T-helper 17 cell (primary cell): ENCODE data around the gene SCN4B. TPM values are rescaled to one million over a fixed set of nuclear protein-coding genes. Genes with fewer than 3 reads are reported as not detected.
"Not testable (repeated sequence)": the region's sequence is repeated elsewhere in the genome, so short reads cannot be mapped to it uniquely, and the experiment has no call there.

Source experiments
- ATAC-seq: fragments of 150-1000 bp; cut with Tn5 transposase; 2 replicates; pipeline ENCODE4 v1.10.0; 2021; ENCODE audit warnings: mild to moderate bottlenecking, moderate library complexity
- DNase-seq, 3 donors: peaks; one replicate each; pipeline versions ENCODE4 v3.0.0 to v3.0.0-alpha.2; 2020 to 2021
- H3K9me3 ChIP-seq: one replicate; pipeline ENCODE4 v1.7.0; 2013; ENCODE audit warnings: low read length, mild to moderate bottlenecking; ENCODE audit not compliant: control insufficient read depth, poor library complexity, severe bottlenecking
- H3K27ac Mint-ChIP-seq: one replicate; pipeline ENCODE4 v1.8.0; 2022; ENCODE audit warnings: mild to moderate bottlenecking, moderate library complexity, mixed read lengths
- H3K27me3 Mint-ChIP-seq: one replicate; pipeline ENCODE4 v1.8.0; 2022; ENCODE audit warnings: mixed read lengths
- H3K36me3 Mint-ChIP-seq: one replicate; pipeline ENCODE4 v1.8.0; 2022; ENCODE audit warnings: low read depth, mixed read lengths
- H3K4me1 Mint-ChIP-seq: one replicate; pipeline ENCODE4 v1.8.0; 2022; ENCODE audit warnings: mild to moderate bottlenecking, mixed read lengths
- H3K4me3 Mint-ChIP-seq: one replicate; pipeline ENCODE4 v1.8.0; 2022; ENCODE audit warnings: mild to moderate bottlenecking, moderate library complexity, mixed read lengths
- total RNA-seq, 4 donors: library from RNA in 2 of 4; stranded (reverse) in 2 of 4; gene quantifications; one replicate each; pipeline ENCODE4 v1.2.3 and lab custom pipeline; 2022 to 2026

SCN4B gene, protein sequence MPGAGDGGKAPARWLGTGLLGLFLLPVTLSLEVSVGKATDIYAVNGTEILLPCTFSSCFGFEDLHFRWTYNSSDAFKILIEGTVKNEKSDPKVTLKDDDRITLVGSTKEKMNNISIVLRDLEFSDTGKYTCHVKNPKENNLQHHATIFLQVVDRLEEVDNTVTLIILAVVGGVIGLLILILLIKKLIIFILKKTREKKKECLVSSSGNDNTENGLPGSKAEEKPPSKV
- total RNA-seq (not detected), total RNA-seq (lab: John Stamatoyannopoulos, UW) (0 to 0.08 reads per million in 2 donors)

DNA sequence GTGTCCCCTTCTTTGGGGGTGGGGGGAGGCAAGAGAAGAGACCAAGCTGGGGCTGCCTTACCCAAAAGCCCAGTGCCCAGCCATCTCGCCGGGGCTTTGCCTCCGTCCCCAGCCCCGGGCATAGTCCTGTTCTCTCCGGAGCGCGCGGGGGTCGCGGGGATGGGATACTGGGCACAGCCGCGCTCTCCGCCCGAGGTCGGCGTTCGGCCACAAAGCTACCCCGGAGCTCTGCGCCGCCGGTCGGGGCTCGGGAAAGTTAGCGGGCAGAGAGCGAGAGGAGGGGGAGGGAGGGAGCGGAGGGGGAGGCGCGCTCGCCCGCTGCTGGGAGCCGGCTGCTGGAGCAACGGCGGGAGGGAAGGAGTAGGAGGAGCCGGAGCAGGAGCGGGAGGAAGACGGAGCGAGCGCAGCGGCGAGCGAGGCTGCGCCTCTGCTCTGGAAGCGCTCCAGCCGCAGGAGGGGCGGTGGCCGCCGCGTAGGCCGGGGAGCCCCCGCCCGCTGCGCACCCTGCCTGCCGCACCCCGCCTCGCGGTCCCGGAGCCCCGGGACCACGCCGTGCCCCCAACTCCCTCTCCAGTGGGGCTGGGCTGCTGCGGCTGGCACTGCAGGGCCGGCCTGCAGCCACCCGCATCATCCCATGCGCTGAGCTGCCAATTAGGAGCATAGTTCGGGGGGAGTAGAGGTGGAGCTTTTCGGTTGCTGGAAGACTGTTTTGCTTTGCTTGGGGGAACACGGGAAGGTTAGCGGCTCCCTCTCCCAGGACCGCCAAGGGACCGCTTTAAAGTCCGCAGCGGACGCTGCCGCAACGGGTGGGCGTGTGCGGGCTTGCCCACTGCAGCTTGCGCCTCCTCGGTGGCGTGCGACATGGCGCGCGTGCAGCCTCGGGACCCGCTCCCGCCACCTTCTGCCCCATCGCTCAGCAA, at the start of gene SCN4B:
Gene SCN4B, minus strand, starts transcription at position 272 of the 920 bp plus-strand sequence. Its CDS starts 150 bp downstream, at position 122.
- Mint-ChIP-seq H3K27ac (no peak within 1 kb of the TSS), H3K4me3 (peak within 1 kb of the TSS; percentile 88), H3K36me3 (no peaks in the 10 kb centered on the region), H3K27me3 (peaks cover 66% of the 10 kb centered on the region), H3K4me1 (peaks cover 6% of the 10 kb centered on the region)
- H3K9me3 ChIP-seq: no peaks in the 10 kb centered on the region
- ATAC-seq (peak; percentile 61), DNase-seq (peak in 2 of 3 donors; percentile 13 to 20)

DNA sequence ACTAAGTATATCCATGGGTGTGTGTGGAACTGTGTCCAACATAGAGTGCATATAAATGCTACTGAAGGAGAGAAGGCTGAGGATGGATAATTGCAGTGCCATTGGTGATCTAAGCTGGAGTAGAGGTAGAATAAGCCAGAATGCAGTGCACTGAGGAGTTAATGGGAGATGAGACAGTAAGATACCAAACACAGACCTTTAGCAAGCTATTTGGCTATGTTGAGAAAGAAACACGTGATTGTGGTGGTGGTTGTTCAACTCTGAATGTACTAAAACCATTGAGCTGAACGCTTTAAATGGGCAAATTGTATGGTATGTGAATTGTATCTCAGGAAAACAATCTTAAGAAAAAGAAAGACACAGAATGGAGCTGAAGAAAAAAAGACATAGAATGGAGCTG, 49.3 kb upstream of the SCN4B start:
- ATAC-seq (no peak), DNase-seq (no peak)
- Mint-ChIP-seq H3K27ac (no peak overlapping the region), H3K27me3 (no peaks in the 10 kb centered on the region), H3K36me3 (peaks cover 5% of the 10 kb centered on the region), H3K4me1 (peaks cover 26% of the 10 kb centered on the region), H3K4me3 (no peak overlapping the region)
- no peaks in the 10 kb centered on the region for H3K9me3 ChIP-seq

DNA sequence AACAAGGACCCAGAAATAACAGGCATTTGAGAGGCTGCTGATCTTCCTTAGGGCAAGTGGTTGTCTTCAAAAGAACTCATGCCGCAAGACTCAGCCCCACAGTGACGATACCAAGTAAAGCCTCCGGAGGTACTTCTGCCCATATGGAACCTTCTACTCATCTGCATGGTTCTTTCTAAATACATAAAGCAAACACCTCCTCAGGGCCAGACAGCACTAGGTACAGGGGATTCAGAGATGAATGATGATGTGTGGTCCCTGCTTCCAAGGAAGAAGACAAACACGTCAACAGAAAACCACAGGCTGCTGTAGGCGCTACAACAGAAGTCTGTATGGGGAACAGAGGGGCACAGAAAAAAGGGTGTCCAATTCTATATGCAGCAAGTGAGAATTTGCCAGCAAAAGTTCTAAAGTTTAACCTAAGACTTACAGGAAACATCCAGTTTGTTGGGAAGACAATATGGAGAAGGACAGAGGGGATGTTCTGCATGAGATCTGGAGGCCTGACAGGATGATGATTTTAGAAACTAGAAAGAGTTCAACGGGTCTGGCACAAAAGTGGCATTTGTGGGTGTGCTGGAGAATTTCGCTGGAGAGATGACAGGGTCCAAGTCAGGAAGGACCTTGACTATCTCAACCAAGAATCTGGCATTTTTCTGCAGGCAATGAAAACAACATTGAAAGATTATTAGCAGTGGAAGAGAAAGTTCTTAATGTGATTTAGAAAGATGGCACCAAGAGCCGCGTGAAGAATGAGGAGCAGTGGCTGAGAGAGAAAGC, 48.5 kb upstream of the SCN4B start:
- ATAC-seq: peak; percentile 69
- H3K36me3 Mint-ChIP-seq: peaks cover 3% of the 10 kb centered on the region

DNA sequence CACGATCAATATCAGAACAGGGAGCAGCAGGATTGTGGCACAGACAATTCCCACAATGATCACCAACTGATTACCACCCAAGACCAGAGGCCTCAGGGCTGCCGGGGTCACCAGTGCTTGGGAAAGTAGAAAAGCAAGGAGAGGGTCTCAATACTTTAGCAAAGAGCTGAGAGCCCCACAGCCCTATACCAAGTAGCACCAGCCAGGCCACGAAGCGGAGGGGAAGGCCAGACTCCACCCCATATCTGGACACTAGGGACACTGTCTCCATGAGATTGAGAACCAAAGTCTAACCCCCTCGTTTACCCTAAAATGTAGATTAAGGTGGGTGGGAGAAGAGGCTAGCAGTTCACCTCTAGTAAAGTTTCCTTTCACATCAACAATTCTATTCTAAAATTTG, 47.9 kb upstream of the SCN4B start:
- no peaks in the 10 kb centered on the region for H3K9me3 ChIP-seq
- ATAC-seq: no peak
- Mint-ChIP-seq H3K4me3 (peak overlapping the region; percentile 55), H3K4me1 (peaks cover 11% of the 10 kb centered on the region), H3K27ac (no peak overlapping the region), H3K27me3 (no peaks in the 10 kb centered on the region), H3K36me3 (peaks cover under 1% of the 10 kb centered on the region)
- no peak for DNase-seq

More for the DNA sequence above, 48.5 kb upstream of the SCN4B start:
- H3K9me3 ChIP-seq: no peaks in the 10 kb centered on the region
- Mint-ChIP-seq H3K27ac (no peak overlapping the region), H3K4me1 (peaks cover 17% of the 10 kb centered on the region), H3K27me3 (no peaks in the 10 kb centered on the region), H3K4me3 (no peak overlapping the region)
- peak in 1 of 3 donors; percentile 19 for DNase-seq

DNA sequence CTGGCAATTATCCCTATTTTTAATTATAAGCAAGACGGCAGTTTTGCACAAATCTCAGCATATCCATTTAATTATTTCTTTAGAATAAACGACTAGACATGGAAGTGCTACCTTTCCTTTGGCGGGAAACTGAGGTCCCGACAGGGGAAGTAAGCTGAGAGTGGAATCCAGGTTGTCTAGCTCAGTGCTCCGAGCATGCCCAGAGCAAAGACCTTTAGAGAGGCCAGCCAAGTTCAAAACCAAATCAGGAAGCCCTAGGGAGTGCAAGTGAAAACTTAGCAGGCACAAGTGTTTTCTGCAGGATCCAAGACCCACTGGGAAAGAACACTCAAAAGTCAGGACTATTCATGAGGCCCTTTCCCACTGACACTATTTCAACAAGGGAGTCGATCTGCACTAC, 46.5 kb upstream of the SCN4B start:
- ATAC-seq (no peak), DNase-seq (no peak)
- H3K9me3 ChIP-seq: no peaks in the 10 kb centered on the region
- Mint-ChIP-seq H3K27ac (no peak overlapping the region), H3K36me3 (no peaks in the 10 kb centered on the region), H3K4me3 (no peak overlapping the region), H3K4me1 (peaks cover 7% of the 10 kb centered on the region), H3K27me3 (no peaks in the 10 kb centered on the region)

DNA sequence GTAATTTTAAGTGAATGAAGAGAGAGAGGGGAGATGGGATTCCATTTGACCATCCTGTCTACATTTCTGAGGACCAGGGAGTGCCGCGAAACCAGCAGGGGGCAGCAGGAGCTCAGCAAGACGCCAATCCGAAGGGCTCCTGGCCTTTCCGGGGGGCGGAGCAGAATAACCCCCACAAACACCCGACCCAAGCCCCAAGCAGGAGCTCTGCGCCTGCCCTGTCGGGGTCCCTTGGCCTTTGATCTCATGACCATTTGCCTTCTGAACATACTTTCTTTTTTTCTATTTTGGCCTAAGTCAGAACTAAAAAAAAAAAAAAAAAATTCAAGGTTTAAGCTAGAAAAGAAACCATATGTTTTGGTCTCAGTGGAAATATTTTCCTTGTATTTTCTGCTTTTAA, 45.7 kb upstream of the SCN4B start:
- peak; percentile 40 for ATAC-seq
- peak; percentile 70 to 76 (median 74) for DNase-seq
- H3K4me1 Mint-ChIP-seq: peaks cover 7% of the 10 kb centered on the region
- H3K4me3 Mint-ChIP-seq: no peak overlapping the region
- peaks cover 3% of the 10 kb centered on the region for H3K36me3 Mint-ChIP-seq
- H3K27ac Mint-ChIP-seq: peak overlapping the region; percentile 11
- no peaks in the 10 kb centered on the region for H3K27me3 Mint-ChIP-seq
- H3K9me3 ChIP-seq: no peaks in the 10 kb centered on the region

DNA sequence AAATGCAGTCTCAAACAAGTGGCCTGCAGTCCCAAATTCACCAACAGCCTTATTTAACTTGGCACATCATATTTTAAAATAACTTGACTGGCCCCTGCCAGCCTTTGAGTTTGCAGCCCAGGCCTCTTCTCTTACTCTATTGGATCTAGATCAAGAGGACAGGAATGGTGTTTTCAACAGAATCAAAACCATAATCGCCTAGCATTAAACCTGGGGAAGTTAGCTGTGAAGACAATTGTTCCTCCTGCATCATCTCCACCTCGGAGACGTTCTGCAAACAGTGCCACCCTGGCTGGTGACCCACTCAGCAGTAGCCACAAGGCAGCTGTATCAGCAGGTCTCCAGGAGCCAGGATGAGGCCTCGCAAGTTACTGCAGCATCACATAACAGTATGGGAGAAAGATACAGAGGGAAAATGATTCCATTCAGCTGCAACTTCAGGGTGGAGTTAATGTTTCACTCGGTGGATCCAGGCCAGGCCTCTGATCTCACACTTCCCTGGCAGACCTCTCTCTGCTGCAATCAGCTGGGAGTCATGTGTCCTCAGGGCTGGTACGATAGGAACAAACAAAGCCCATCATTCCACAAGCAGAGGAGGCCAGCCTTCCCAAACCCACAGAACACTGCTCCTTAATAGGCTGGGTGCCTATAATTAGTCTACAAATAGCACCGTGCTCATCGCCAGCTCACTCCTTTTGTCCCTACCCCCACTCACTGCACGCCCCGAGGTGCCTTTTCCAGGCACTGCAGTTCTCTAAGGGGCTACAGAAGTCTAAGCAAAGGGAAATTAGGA, 42.4 kb upstream of the SCN4B start:
- ATAC-seq (no peak), DNase-seq (no peak)
- Mint-ChIP-seq H3K27ac (no peak overlapping the region), H3K36me3 (peaks cover 5% of the 10 kb centered on the region), H3K27me3 (no peaks in the 10 kb centered on the region), H3K4me3 (no peak overlapping the region), H3K4me1 (peaks cover 7% of the 10 kb centered on the region)
- H3K9me3 ChIP-seq: no peaks in the 10 kb centered on the region

DNA sequence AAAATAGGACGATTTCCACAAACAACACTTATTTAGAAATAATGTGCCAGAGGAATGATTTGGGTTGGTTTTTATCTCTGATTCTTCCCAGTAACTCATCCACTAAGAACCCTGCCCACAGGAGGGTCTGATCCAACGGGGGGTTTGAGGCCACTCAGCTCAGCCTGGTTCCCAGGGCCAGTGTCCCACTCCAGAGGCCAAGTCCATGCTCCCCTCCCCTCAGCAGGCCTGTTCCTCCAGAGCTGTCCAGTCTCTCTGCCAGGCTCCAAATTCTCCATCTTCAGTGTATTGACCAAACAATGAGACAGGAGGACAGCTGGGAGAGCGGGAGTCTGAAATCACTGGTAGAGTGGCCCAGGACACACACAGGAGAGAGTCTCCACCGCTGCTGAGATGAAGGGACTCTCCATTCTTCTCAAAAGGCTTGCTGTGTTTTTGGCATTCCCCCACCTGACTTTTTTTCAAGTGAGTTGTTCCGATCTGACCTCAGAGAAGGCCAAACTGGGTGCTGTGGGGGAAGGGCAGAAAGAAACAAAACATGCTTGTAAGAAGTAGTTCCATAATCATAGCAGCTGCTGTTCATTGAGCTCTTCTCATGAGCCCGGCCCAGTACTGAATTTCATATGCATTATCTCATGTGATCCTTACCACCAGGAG, 41.4 kb upstream of the SCN4B start:
- H3K36me3 Mint-ChIP-seq: peaks cover 5% of the 10 kb centered on the region
- ATAC-seq (no peak), DNase-seq (no peak)
- no peak overlapping the region for H3K27ac Mint-ChIP-seq
- no peaks in the 10 kb centered on the region for H3K9me3 ChIP-seq
- H3K27me3 Mint-ChIP-seq: no peaks in the 10 kb centered on the region
- H3K4me1 Mint-ChIP-seq: peaks cover 4% of the 10 kb centered on the region
- no peak overlapping the region for H3K4me3 Mint-ChIP-seq

DNA sequence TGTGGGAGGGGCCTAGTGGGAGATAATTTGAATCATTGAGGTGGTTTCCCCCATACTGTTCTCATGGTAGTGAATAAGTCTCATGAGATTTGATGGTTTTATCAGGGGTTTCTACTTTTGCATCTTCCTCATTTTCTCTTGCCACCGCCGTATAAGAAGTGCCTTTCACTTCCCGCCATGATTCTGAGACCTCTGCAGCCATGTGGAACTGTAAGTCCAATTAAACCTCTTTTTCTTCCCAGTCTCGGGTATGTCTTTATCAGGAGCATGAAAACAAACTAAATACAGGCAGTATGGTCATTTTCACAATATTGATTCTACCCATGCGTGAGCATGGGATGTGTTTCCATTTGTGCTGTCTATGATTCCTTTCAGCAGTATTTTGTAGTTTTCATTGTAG, 40.2 kb upstream of the SCN4B start:
- DNase-seq, H3K36me3 Mint-ChIP-seq, H3K4me3 Mint-ChIP-seq, H3K9me3 ChIP-seq, ATAC-seq, H3K4me1 Mint-ChIP-seq, H3K27me3 Mint-ChIP-seq: not testable (repeated sequence)
- H3K27ac Mint-ChIP-seq: peak overlapping the region; percentile 16

DNA sequence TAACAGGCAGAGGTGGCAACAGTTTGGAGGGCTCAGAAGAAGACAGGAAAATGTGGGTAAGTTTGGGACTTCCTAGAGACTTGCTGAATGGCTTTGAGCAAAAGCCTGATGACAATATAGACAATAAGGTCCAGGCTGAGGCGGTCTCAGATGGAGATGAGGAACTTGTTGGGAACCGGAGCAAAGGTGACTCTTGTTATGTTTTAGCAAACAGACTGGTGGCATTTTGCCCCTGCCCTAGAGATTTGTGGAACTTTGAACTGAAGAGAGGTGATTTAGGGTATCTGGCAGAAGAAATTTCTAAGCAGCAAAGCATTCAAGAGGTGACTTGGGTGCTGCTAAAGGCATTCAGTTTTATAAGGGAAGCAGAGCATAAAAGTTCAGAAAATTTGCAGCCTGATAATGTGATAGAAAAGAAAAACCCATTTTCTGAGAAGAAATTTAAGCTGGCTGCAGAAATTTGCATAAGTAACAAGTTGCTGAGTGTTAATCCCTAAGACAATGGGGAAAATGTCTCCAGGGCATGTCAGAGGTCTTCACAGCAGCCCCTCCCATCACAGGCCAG, 38.4 kb upstream of the SCN4B start:
- not testable (repeated sequence) for H3K27ac Mint-ChIP-seq, H3K4me1 Mint-ChIP-seq, H3K4me3 Mint-ChIP-seq, H3K9me3 ChIP-seq, H3K27me3 Mint-ChIP-seq, H3K36me3 Mint-ChIP-seq, DNase-seq, ATAC-seq

DNA sequence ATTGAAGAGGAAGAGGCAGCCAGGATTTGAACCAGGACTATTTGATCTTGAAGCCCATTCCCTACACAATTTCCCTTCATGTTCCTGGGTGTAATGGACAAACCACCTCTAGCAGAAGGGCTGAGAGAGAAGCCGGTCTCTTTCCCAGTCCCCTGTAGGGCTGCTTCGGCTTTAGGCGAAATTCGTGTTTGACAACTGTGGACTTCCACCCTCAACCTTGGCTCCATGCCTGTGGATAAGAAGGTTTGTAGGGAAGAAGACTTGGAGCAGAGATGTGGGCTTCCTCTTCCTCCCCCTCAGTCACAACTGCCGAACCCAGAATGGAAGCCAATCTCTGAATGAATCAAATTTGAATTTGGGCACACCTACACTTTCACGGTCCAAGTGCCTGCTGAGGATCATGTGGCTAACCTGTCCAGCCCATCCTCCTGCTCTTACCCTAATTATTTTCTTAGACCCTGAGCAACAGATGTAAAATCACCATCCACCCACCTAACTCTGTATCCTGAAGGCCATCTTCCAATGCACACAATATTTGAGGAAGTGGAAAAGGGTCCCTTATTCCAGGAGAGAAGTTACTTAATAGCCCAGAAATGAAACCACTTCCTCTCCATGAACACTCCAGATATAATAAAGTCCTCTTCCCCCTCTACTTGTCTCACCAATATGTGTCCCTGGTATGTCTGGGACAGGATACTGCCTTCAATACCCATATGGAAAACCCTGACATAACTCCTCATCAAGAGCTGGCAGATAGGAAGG, 33.9 kb upstream of the SCN4B start:
- peaks cover 20% of the 10 kb centered on the region for H3K27me3 Mint-ChIP-seq
- peaks cover 4% of the 10 kb centered on the region for H3K4me1 Mint-ChIP-seq
- no peaks in the 10 kb centered on the region for H3K9me3 ChIP-seq
- no peak overlapping the region for H3K27ac Mint-ChIP-seq
- DNase-seq: no peak
- H3K4me3 Mint-ChIP-seq: no peak overlapping the region
- no peaks in the 10 kb centered on the region for H3K36me3 Mint-ChIP-seq
- no peak for ATAC-seq
